ENCODE data around the gene FCRL6.

Gene FCRL6, protein sequence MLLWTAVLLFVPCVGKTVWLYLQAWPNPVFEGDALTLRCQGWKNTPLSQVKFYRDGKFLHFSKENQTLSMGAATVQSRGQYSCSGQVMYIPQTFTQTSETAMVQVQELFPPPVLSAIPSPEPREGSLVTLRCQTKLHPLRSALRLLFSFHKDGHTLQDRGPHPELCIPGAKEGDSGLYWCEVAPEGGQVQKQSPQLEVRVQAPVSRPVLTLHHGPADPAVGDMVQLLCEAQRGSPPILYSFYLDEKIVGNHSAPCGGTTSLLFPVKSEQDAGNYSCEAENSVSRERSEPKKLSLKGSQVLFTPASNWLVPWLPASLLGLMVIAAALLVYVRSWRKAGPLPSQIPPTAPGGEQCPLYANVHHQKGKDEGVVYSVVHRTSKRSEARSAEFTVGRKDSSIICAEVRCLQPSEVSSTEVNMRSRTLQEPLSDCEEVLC

DNA sequence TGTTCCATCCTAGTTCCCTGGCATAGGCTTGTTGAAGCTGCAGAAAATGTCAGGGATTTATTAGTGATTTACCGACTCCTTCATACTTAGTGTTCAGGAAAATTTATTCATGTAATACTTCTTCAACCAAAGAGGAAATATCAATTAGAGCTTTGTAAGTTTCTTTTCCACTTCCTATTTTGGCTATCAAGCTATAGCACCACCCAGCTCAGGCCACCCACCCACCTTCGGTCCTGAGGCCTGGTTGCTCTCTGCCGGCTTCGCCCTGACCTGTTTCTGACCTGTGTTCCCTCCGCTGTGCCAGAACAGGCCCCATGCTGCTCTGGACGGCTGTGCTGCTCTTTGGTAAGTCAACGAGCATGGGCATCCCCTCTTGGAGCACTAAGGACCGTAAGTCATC lies at the start of gene FCRL6:
Gene FCRL6, plus strand, starts transcription at position 250 of the 400 bp plus-strand sequence. Its CDS starts 65 bp downstream, at position 315.
- Histone ChIP-seq H3K4me3 (ENCODE audit: low read length in 2 of 2) (no peak within 1 kb of the TSS), H3K4me1 (ENCODE audit: control insufficient read depth, insufficient read depth, low read length) (no peaks in the 10 kb centered on the region), H3K27me3 (ENCODE audit: control insufficient read depth in 1 of 2, insufficient read depth in 2 of 2, low read length in 2 of 2) (peaks cover 2 to 4% of the 10 kb centered on the region in 2 donors), H3K36me3 (ENCODE audit: control insufficient read depth in 2 of 2, insufficient read depth in 2 of 2, low read length in 2 of 2) (no peaks in the 10 kb centered on the region), H3K27ac (ENCODE audit: low read length) (no peak within 1 kb of the TSS), H3K9me3 (ENCODE audit: control insufficient read depth in 2 of 2, low read length in 2 of 2) (no peaks in the 10 kb centered on the region), H3K9ac (ENCODE audit: low read length in 2 of 2) (no peak within 1 kb of the TSS)

DNA sequence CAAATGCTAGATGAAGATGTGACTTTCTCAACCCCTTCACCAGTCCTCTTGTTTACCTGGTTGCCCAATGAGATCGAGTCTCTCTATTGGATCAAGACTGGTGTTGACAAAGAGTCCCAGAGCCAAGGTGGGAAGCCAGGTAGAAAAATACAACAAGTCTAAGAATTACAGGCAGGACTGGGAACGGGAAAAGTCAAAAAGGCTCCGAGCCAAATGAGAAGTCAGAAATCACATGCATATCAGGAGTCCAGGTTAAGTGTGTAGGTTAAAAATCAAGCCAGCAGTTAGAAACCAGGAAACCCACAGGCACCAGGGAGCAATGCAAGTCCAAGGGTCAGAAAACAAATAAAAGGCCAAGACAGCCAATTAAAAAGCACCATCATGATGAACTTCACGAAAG lies 48.8 kb upstream of the FCRL6 start:
- Histone ChIP-seq H3K4me3 (ENCODE audit: low read length in 2 of 2) (no peak overlapping the region), H3K27ac (ENCODE audit: low read length) (no peak overlapping the region), H3K9ac (ENCODE audit: low read length in 2 of 2) (no peak overlapping the region), H3K36me3 (ENCODE audit: control insufficient read depth in 2 of 2, insufficient read depth in 2 of 2, low read length in 2 of 2) (no peaks in the 10 kb centered on the region), H3K9me3 (ENCODE audit: control insufficient read depth in 2 of 2, low read length in 2 of 2) (no peaks in the 10 kb centered on the region), H3K27me3 (ENCODE audit: control insufficient read depth in 1 of 2, insufficient read depth in 2 of 2, low read length in 2 of 2) (no peaks in the 10 kb centered on the region), H3K4me1 (ENCODE audit: control insufficient read depth, insufficient read depth, low read length) (no peaks in the 10 kb centered on the region)

DNA sequence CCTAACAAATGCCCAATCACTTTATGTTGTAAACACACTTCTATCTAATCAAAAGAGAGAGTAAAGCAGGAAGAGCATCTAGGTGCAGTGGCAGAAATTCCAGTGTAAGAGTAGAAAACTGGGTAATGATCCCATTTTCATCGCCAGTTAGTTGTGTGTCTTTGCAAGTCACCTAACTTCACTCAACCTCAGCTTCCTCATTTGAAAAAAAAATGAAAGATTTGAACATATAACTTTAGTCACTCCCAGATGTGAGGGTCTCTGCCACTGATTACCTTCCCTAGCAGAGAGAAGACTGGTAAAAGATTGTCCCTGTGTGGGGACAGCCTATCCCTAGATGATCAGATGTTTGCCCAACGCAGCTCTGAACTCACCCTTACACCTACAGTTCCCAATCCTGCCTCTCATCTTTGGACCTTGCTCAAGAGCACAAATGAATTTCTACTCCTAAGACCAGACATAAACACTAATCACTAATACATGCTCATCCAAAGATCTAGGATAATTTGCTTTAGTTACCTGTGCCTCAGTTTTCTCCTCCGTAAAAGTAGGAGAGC lies 46.6 kb upstream of the FCRL6 start:
- Histone ChIP-seq H3K4me1 (ENCODE audit: control insufficient read depth, insufficient read depth, low read length) (no peaks in the 10 kb centered on the region), H3K4me3 (ENCODE audit: low read length in 2 of 2) (no peak overlapping the region), H3K27me3 (ENCODE audit: control insufficient read depth in 1 of 2, insufficient read depth in 2 of 2, low read length in 2 of 2) (no peaks in the 10 kb centered on the region), H3K9ac (ENCODE audit: low read length in 2 of 2) (no peak overlapping the region), H3K9me3 (ENCODE audit: control insufficient read depth in 2 of 2, low read length in 2 of 2) (no peaks in the 10 kb centered on the region), H3K36me3 (ENCODE audit: control insufficient read depth in 2 of 2, insufficient read depth in 2 of 2, low read length in 2 of 2) (no peaks in the 10 kb centered on the region), H3K27ac (ENCODE audit: low read length) (no peak overlapping the region)

DNA sequence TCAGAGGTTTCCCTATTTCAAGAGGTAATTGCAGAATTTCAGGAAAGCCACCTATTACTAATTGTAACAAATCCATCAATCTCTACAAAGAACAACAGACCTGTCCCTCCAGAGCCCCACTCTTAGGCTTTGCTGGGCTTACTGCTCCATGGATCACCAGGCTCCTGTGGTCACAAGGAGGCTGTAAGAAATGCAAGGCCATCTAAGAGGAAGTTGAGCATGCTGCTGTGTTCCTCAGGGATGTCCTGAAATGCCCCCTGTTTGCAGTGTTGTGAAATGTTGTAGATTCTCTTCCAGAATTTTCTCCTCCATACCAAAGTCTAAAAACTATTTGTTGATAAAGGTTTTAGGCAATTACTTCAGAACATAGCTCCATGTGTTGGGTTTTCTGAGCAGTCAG lies 45.8 kb upstream of the FCRL6 start:
- no peak overlapping the region for H3K4me3 ChIP-seq (ENCODE audit: low read length in 2 of 2)
- H3K27me3 ChIP-seq (ENCODE audit: control insufficient read depth in 1 of 2, insufficient read depth in 2 of 2, low read length in 2 of 2) = no peaks in the 10 kb centered on the region
- no peaks in the 10 kb centered on the region for H3K36me3 ChIP-seq (ENCODE audit: control insufficient read depth in 2 of 2, insufficient read depth in 2 of 2, low read length in 2 of 2)
- no peaks in the 10 kb centered on the region for H3K9me3 ChIP-seq (ENCODE audit: control insufficient read depth in 2 of 2, low read length in 2 of 2)
- H3K9ac ChIP-seq (ENCODE audit: low read length in 2 of 2) = no peak overlapping the region
- H3K4me1 ChIP-seq (ENCODE audit: control insufficient read depth, insufficient read depth, low read length) = no peaks in the 10 kb centered on the region
- no peak overlapping the region for H3K27ac ChIP-seq (ENCODE audit: low read length)

DNA sequence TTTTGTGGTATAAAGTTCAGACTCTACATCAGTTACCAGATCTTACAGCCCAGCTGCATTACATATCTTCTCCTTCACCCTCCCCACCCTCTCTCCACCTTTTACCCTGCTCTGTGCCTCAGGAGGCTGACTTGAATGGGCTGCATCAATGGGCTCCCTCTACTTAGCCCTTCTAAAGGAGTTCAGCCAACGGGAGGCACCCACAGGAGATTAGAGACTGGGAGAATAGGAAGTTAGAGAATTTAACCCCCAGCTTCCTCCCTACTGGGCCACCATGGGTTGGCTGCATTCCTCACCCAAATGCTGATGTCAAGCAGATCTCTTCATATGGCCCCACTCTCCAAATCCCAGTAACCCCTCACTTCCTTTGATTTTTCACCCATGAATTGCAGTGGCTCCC lies 38.5 kb upstream of the FCRL6 start:
- H3K27me3 ChIP-seq (ENCODE audit: control insufficient read depth in 1 of 2, insufficient read depth in 2 of 2, low read length in 2 of 2) = peaks cover 0 to 2% of the 10 kb centered on the region in 2 donors
- no peak overlapping the region for H3K4me3 ChIP-seq (ENCODE audit: low read length in 2 of 2)
- no peaks in the 10 kb centered on the region for H3K9me3 ChIP-seq (ENCODE audit: control insufficient read depth in 2 of 2, low read length in 2 of 2)
- H3K36me3 ChIP-seq (ENCODE audit: control insufficient read depth in 2 of 2, insufficient read depth in 2 of 2, low read length in 2 of 2) = no peaks in the 10 kb centered on the region
- no peak overlapping the region for H3K27ac ChIP-seq (ENCODE audit: low read length)
- no peak overlapping the region for H3K9ac ChIP-seq (ENCODE audit: low read length in 2 of 2)
- H3K4me1 ChIP-seq (ENCODE audit: control insufficient read depth, insufficient read depth, low read length) = no peaks in the 10 kb centered on the region

DNA sequence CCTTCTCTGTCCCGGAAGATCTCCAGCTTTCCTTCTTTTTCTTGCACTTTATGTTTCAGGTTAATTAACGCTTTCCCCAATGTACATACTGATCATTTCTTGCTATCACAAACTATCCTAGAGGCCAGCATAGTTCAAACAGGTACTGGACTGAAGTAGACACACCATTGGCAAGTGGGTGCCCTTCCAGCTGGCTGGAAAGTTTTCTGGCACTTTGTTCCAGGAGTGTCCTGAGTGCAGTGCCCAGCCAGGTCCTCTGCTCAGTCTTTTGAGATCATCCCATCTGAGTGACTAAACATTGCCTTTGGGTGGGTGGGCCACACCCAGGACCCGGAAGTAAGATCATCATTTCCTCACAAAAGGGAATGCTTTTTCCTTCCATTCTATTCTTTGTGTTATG lies 36.4 kb upstream of the FCRL6 start:
- Histone ChIP-seq H3K4me1 (ENCODE audit: control insufficient read depth, insufficient read depth, low read length) (no peaks in the 10 kb centered on the region), H3K9ac (ENCODE audit: low read length in 2 of 2) (no peak overlapping the region), H3K9me3 (ENCODE audit: control insufficient read depth in 2 of 2, low read length in 2 of 2) (no peaks in the 10 kb centered on the region), H3K27me3 (ENCODE audit: control insufficient read depth in 1 of 2, insufficient read depth in 2 of 2, low read length in 2 of 2) (peaks cover 0 to 2% of the 10 kb centered on the region in 2 donors), H3K27ac (ENCODE audit: low read length) (no peak overlapping the region), H3K36me3 (ENCODE audit: control insufficient read depth in 2 of 2, insufficient read depth in 2 of 2, low read length in 2 of 2) (no peaks in the 10 kb centered on the region), H3K4me3 (ENCODE audit: low read length in 2 of 2) (no peak overlapping the region)

DNA sequence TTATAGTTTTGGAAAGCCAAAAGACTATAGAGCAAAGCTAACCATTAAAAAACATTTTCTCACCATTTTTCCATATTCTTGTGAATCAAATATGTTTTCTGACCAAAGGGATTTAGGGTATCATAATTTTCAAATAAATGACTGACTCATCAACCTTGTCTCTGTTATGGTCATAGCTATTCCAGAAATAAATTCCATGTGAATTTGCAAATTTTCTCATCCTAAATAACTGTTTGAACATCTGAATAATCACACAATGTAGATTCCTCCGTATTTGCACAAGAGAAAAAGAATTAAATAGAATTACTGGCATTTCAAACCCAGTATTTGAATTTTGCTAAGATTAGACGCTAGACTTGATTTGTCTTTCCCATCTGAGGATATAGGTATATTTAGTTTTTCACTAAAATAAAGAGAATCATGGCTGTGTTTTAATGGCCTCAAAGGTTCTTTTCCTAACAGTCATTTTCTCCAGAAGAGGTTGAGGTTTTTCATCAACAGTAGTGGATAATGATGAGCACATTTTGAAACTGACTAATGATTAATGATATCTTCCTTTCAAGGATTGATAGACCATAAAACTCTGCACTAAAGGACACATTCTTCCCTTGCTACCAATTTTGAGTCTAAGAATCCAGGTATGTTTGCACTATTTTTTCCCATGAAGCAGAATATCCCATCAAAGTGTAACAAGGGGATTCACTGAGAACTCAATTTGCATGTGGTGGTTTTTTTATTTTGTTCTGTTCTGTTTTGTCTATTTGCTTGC lies 30.8 kb upstream of the FCRL6 start:
- Histone ChIP-seq H3K9me3 (ENCODE audit: control insufficient read depth in 2 of 2, low read length in 2 of 2) (no peaks in the 10 kb centered on the region), H3K4me1 (ENCODE audit: control insufficient read depth, insufficient read depth, low read length) (no peaks in the 10 kb centered on the region), H3K4me3 (ENCODE audit: low read length in 2 of 2) (no peak overlapping the region), H3K27ac (ENCODE audit: low read length) (no peak overlapping the region), H3K36me3 (ENCODE audit: control insufficient read depth in 2 of 2, insufficient read depth in 2 of 2, low read length in 2 of 2) (no peaks in the 10 kb centered on the region), H3K9ac (ENCODE audit: low read length in 2 of 2) (no peak overlapping the region), H3K27me3 (ENCODE audit: control insufficient read depth in 1 of 2, insufficient read depth in 2 of 2, low read length in 2 of 2) (peaks cover 0 to 2% of the 10 kb centered on the region in 2 donors)

DNA sequence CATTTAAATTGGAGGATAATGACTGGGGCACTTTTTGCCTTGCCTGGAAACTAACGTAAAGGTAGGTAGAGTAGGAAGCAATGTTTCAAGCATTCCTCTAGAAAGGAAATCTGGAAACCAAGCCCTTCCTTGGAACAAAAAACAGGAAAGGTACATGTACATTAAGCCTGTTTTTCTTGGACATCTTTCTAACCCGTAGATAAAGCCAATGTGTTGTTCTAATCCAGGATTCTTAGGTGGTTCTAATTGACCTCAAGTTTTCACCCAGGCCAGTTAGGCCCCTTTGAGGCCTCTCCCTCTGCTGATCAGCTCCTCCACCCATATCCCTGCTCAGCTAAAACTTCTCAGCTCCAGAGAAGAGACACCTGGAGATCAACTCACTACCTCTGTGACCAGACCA lies 27.7 kb upstream of the FCRL6 start:
- Histone ChIP-seq H3K4me3 (ENCODE audit: low read length in 2 of 2) (no peak overlapping the region), H3K9me3 (ENCODE audit: control insufficient read depth in 2 of 2, low read length in 2 of 2) (no peaks in the 10 kb centered on the region), H3K4me1 (ENCODE audit: control insufficient read depth, insufficient read depth, low read length) (no peaks in the 10 kb centered on the region), H3K27ac (ENCODE audit: low read length) (no peak overlapping the region), H3K36me3 (ENCODE audit: control insufficient read depth in 2 of 2, insufficient read depth in 2 of 2, low read length in 2 of 2) (no peaks in the 10 kb centered on the region), H3K27me3 (ENCODE audit: control insufficient read depth in 1 of 2, insufficient read depth in 2 of 2, low read length in 2 of 2) (no peaks in the 10 kb centered on the region), H3K9ac (ENCODE audit: low read length in 2 of 2) (no peak overlapping the region)

DNA sequence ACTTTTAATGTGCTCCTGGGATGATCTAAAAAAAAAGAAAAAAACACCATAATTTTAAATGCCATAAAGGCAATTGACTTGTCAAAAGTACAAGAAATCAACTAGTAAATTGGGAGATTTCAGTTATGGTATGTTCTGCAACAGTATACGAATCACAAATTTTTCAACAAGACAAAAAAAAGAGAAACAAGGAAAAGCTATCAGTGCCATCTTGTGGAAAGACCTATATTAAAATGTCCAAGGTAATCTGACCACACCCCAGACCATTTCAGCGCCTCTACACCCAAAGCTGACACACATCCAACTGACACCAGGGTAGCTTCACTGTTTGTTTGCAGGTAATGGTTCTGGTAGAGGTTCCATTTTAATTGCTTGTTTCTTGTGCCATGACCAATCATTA lies 26.4 kb upstream of the FCRL6 start:
- Histone ChIP-seq H3K9me3 (ENCODE audit: control insufficient read depth in 2 of 2, low read length in 2 of 2) (no peaks in the 10 kb centered on the region), H3K4me1 (ENCODE audit: control insufficient read depth, insufficient read depth, low read length) (no peaks in the 10 kb centered on the region), H3K27ac (ENCODE audit: low read length) (no peak overlapping the region), H3K27me3 (ENCODE audit: control insufficient read depth in 1 of 2, insufficient read depth in 2 of 2, low read length in 2 of 2) (no peaks in the 10 kb centered on the region), H3K9ac (ENCODE audit: low read length in 2 of 2) (no peak overlapping the region), H3K36me3 (ENCODE audit: control insufficient read depth in 2 of 2, insufficient read depth in 2 of 2, low read length in 2 of 2) (no peaks in the 10 kb centered on the region), H3K4me3 (ENCODE audit: low read length in 2 of 2) (no peak overlapping the region)

DNA sequence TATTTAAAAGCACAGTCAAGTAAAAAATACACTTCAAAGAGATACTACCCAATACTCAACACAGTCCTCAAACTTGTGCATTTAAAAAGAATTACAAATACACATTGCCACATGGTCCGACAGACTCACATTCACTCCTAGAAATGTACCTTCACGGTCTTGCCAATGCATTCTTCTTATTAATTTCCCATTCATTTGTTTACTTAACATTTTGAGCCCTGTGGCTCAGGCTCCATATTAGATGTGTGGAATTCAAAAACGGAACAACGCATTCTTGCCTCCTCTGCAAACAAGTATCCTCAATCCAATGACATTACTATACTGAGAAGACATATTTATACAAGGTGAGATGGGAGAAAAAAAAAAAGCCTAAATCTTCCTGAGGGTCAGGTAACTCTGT lies 23.9 kb upstream of the FCRL6 start:
- H3K9me3 ChIP-seq (ENCODE audit: control insufficient read depth in 2 of 2, low read length in 2 of 2) = no peaks in the 10 kb centered on the region
- no peak overlapping the region for H3K9ac ChIP-seq (ENCODE audit: low read length in 2 of 2)
- H3K27me3 ChIP-seq (ENCODE audit: control insufficient read depth in 1 of 2, insufficient read depth in 2 of 2, low read length in 2 of 2) = no peaks in the 10 kb centered on the region
- no peak overlapping the region for H3K4me3 ChIP-seq (ENCODE audit: low read length in 2 of 2)
- no peaks in the 10 kb centered on the region for H3K36me3 ChIP-seq (ENCODE audit: control insufficient read depth in 2 of 2, insufficient read depth in 2 of 2, low read length in 2 of 2)
- no peak overlapping the region for H3K27ac ChIP-seq (ENCODE audit: low read length)
- H3K4me1 ChIP-seq (ENCODE audit: control insufficient read depth, insufficient read depth, low read length) = peaks cover 9% of the 10 kb centered on the region
